ENCODE results near the gene EFNA2. TPM values are rescaled to one million over a fixed set of nuclear protein-coding genes. Genes with fewer than 3 reads are reported as not detected.

EFNA2 gene
- polyA plus RNA-seq, 3 donors, result not detected

- Mint-ChIP-seq H3K4me3 (peak overlapping the region; percentile 43 to 64), H3K4me1 (peaks cover 10% of the 10 kb centered on the region), H3K27ac (no peak overlapping the region), H3K36me3 (no peaks in the 10 kb centered on the region), H3K27me3 (ENCODE audit: low read depth in 3 of 3) (peaks cover 29 to 53% (median 42%) of the 10 kb centered on the region in 3 donors), H3K9me3 (peaks cover 0 to 9% (median 0%) of the 10 kb centered on the region in 7 donors)
- DNase-seq, result no peak
- Histone ChIP-seq H3K27me3 (ENCODE audit: control insufficient read depth in 2 of 2, insufficient read depth in 2 of 2, low read length in 2 of 2) (peaks cover 0 to 21% of the 10 kb centered on the region in 2 donors), H4K20me1 (ENCODE audit: insufficient read depth, low read length) (no peaks in the 10 kb centered on the region), H3K36me3 (replicated peaks in 1 of 2; ENCODE audit: control insufficient read depth in 1 of 2, insufficient read depth in 2 of 2, low read length in 2 of 2) (no peaks in the 10 kb centered on the region), H3K4me1 (ENCODE audit: control insufficient read depth in 1 of 2, insufficient read depth in 2 of 2, low read length in 2 of 2) (peaks cover 12 to 15% of the 10 kb centered on the region in 2 donors), H3K9me3 (replicated peaks in 1 of 2; ENCODE audit: control insufficient read depth in 1 of 2, insufficient read depth in 1 of 2, low read length in 2 of 2) (peaks cover 0 to 6% of the 10 kb centered on the region in 2 donors), H3K4me2 (replicated peaks; ENCODE audit: extremely low read depth, low read length, poor library complexity, severe bottlenecking) (peak overlapping the region; percentile 77), H3K4me3 (replicated peaks in 1 of 3; ENCODE audit: low read depth in 2 of 3, low read length in 3 of 3) (peak overlapping the region in 1 of 3 experiments; percentile 71), H3K27ac (ENCODE audit: low read depth in 1 of 2, low read length in 2 of 2) (no peak overlapping the region), H2AFZ (ENCODE audit: insufficient read depth, low read depth, low read length, poor library complexity, severe bottlenecking) (peak overlapping the region; percentile 76), H3K79me2 (ENCODE audit: insufficient read depth, low read length) (no peaks in the 10 kb centered on the region), H3K9ac (ENCODE audit: insufficient read depth, low read length, poor library complexity, severe bottlenecking) (peak overlapping the region; percentile 59)
- intact Hi-C loops (cut with micrococcal nuclease), result no loop called here
- TF ChIP-seq CTCF (IDR thresholded peaks at IDR 0.05), result no peak
- WGBS (ENCODE audit: insufficient coverage), result 73% methylated on average over 9 of the region's 12 CpGs
These were observed 38.7 kb downstream of the EFNA2 start for GRCh38 chr19:1324249-1324805.

- Histone ChIP-seq H3K27ac (ENCODE audit: low read depth in 1 of 2, low read length in 2 of 2) (no peak overlapping the region), H4K20me1 (ENCODE audit: insufficient read depth, low read length) (no peaks in the 10 kb centered on the region), H3K9me3 (replicated peaks in 1 of 2; ENCODE audit: control insufficient read depth in 1 of 2, insufficient read depth in 1 of 2, low read length in 2 of 2) (peaks cover 0 to 6% of the 10 kb centered on the region in 2 donors), H2AFZ (ENCODE audit: insufficient read depth, low read depth, low read length, poor library complexity, severe bottlenecking) (peak overlapping the region; percentile 76), H3K79me2 (ENCODE audit: insufficient read depth, low read length) (no peaks in the 10 kb centered on the region), H3K4me1 (ENCODE audit: control insufficient read depth in 1 of 2, insufficient read depth in 2 of 2, low read length in 2 of 2) (peaks cover 12 to 15% of the 10 kb centered on the region in 2 donors), H3K4me2 (replicated peaks; ENCODE audit: extremely low read depth, low read length, poor library complexity, severe bottlenecking) (peak overlapping the region; percentile 77), H3K9ac (ENCODE audit: insufficient read depth, low read length, poor library complexity, severe bottlenecking) (peak overlapping the region; percentile 59), H3K27me3 (ENCODE audit: control insufficient read depth in 2 of 2, insufficient read depth in 2 of 2, low read length in 2 of 2) (peaks cover 0 to 21% of the 10 kb centered on the region in 2 donors), H3K4me3 (replicated peaks in 1 of 3; ENCODE audit: low read depth in 2 of 3, low read length in 3 of 3) (peak overlapping the region; percentile 8 to 71 (median 33)), H3K36me3 (replicated peaks in 1 of 2; ENCODE audit: control insufficient read depth in 1 of 2, insufficient read depth in 2 of 2, low read length in 2 of 2) (no peaks in the 10 kb centered on the region)
- Mint-ChIP-seq H3K4me1 (peaks cover 10% of the 10 kb centered on the region), H3K9me3 (peaks cover 0 to 5% (median 0%) of the 10 kb centered on the region in 7 donors), H3K36me3 (no peaks in the 10 kb centered on the region), H3K4me3 (peak overlapping the region; percentile 64 to 82), H3K27me3 (ENCODE audit: low read depth in 3 of 3) (peaks cover 26 to 51% (median 35%) of the 10 kb centered on the region in 3 donors), H3K27ac (peak overlapping the region in 1 of 7 donors; percentile 18)
- WGBS (ENCODE audit: insufficient coverage), result 2% methylated on average over 61 of the region's 66 CpGs
- intact Hi-C loops (cut with micrococcal nuclease), result no loop called here
- DNase-seq, result peak; percentile 41 to 67 (median 56)
- no peak for TF ChIP-seq CTCF (IDR thresholded peaks at IDR 0.05)
These were observed 39.3 kb downstream of the EFNA2 start for GRCh38 chr19:1324806-1325567.

All from CD14-positive monocyte (primary cell).